BLaER1 treated with 17β-estradiol and CSF1 and Interleukin-3, amounts not matched to agents 10 nM and 100 nM (cell line): Measurements from ENCODE around the gene GNRHR.

Experiments used
- H3K27ac ChIP-seq, 11 experiments: shearing (Covaris generic); formaldehyde crosslinking; 2 replicates each; pipeline ENCODE4 v1.8.1; 2022
- H3K27me3 ChIP-seq, 11 experiments: shearing (Covaris generic); formaldehyde crosslinking; 2 replicates each; pipeline ENCODE4 v1.8.1; 2022
- H3K36me3 ChIP-seq, 11 experiments: shearing (Covaris generic); formaldehyde crosslinking; 2 replicates each; pipeline ENCODE4 v1.8.1; 2022
- H3K4me1 ChIP-seq, 10 experiments: shearing (Covaris generic); formaldehyde crosslinking; 2 replicates each; pipeline ENCODE4 v1.8.1; 2022
- H3K4me2 ChIP-seq, 11 experiments: shearing (Covaris generic); formaldehyde crosslinking; 2 replicates each; pipeline ENCODE4 v1.8.1; 2022
- H3K4me3 ChIP-seq, 10 experiments: shearing (Covaris generic); formaldehyde crosslinking; 2 replicates each; pipeline ENCODE4 v1.8.1; 2022
- H3K9ac ChIP-seq, 11 experiments: shearing (Covaris generic); formaldehyde crosslinking; 2 replicates each; pipeline ENCODE4 v1.8.1; 2022
- H3K9me3 ChIP-seq, 11 experiments: shearing (Covaris generic); formaldehyde crosslinking; replicated peaks in 1 of 11; 2 replicates each; pipeline ENCODE4 v1.8.1; 2022
- H4K20me1 ChIP-seq, 11 experiments: shearing (Covaris generic); formaldehyde crosslinking; 2 replicates each; pipeline ENCODE4 v1.8.1; 2022
- Cebpa-rat ChIP-seq, 11 experiments: shearing (Covaris generic); IDR thresholded peaks; 2 replicates each; pipeline ENCODE4 v1.8.1; 2022

The GNRHR gene

GRCh38 chr4:67721770-67722597, 32.2 kb downstream of the GNRHR start:
- no peak for TF ChIP-seq Cebpa-rat (IDR thresholded peaks at IDR 0.05)
- Histone ChIP-seq H3K27me3 (no peaks in the 10 kb centered on the region), H3K9me3 (no peaks in the 10 kb centered on the region; a peak in 1 of 22 replicates), H4K20me1 (no peaks in the 10 kb centered on the region), H3K36me3 (peaks cover 17 to 40% (median 26%) of the 10 kb centered on the region in 11 experiments; a peak in 21 of 22 replicates), H3K4me3 (no peak overlapping the region), H3K4me2 (peak overlapping the region in 2 of 11 experiments; percentile 1 to 17; a peak in 2 of 22 replicates), H3K9ac (no peak overlapping the region), H3K4me1 (peaks cover 0 to 37% (median 2%) of the 10 kb centered on the region in 10 experiments; a peak in 8 of 20 replicates), H3K27ac (no peak overlapping the region; a peak in 1 of 22 replicates)

GRCh38 chr4:67721315-67721769, 32.8 kb downstream of the GNRHR start:
- H3K27me3 ChIP-seq, result no peaks in the 10 kb centered on the region
- no peak overlapping the region; a peak in 1 of 22 replicates for H3K27ac ChIP-seq
- H3K4me1 ChIP-seq, result peaks cover 0 to 30% (median 0%) of the 10 kb centered on the region in 10 experiments; a peak in 7 of 20 replicates
- H3K4me2 ChIP-seq, result peak overlapping the region in 2 of 11 experiments; percentile 1 to 17; a peak in 1 of 22 replicates
- peaks cover 23 to 46% (median 29%) of the 10 kb centered on the region in 11 experiments; a peak in 21 of 22 replicates for H3K36me3 ChIP-seq
- H3K9me3 ChIP-seq, result peaks cover 0 to 4% (median 0%) of the 10 kb centered on the region in 11 experiments; a peak in 4 of 22 replicates
- H4K20me1 ChIP-seq, result no peaks in the 10 kb centered on the region
- no peak overlapping the region for H3K9ac ChIP-seq
- no peak overlapping the region for H3K4me3 ChIP-seq
- no peak for TF ChIP-seq Cebpa-rat (IDR thresholded peaks at IDR 0.05)

- peaks cover 24 to 53% (median 38%) of the 10 kb centered on the region in 11 experiments; a peak in 21 of 22 replicates for H3K36me3 ChIP-seq
- no peak overlapping the region for H3K27ac ChIP-seq
- peaks cover 0 to 20% (median 0%) of the 10 kb centered on the region in 10 experiments; a peak in 3 of 20 replicates for H3K4me1 ChIP-seq
- H3K27me3 ChIP-seq, result no peaks in the 10 kb centered on the region
- H3K4me3 ChIP-seq, result no peak overlapping the region
- no peak overlapping the region for H3K4me2 ChIP-seq
- no peak overlapping the region for H3K9ac ChIP-seq
- peaks cover 0 to 15% (median 4%) of the 10 kb centered on the region in 11 experiments; a peak in 10 of 22 replicates for H3K9me3 ChIP-seq
- H4K20me1 ChIP-seq, result no peaks in the 10 kb centered on the region
- TF ChIP-seq Cebpa-rat (IDR thresholded peaks at IDR 0.05), result no peak
These were observed 34.1 kb downstream of the GNRHR start for GRCh38 chr4:67719953-67720617.

GRCh38 chr4:67718848-67719247, 35.3 kb downstream of the GNRHR start:
- H3K27me3 ChIP-seq, result no peaks in the 10 kb centered on the region
- peaks cover 0 to 24% (median 6%) of the 10 kb centered on the region in 11 experiments; a peak in 10 of 22 replicates for H3K9me3 ChIP-seq
- H3K4me1 ChIP-seq, result peaks cover 0 to 25% (median under 1%) of the 10 kb centered on the region in 10 experiments; a peak in 7 of 20 replicates
- H3K36me3 ChIP-seq, result peaks cover 24 to 53% (median 41%) of the 10 kb centered on the region in 11 experiments; a peak in 21 of 22 replicates
- no peak overlapping the region for H3K4me3 ChIP-seq
- no peak overlapping the region for H3K27ac ChIP-seq
- no peak overlapping the region for H3K9ac ChIP-seq
- TF ChIP-seq Cebpa-rat (IDR thresholded peaks at IDR 0.05), result no peak
- H4K20me1 ChIP-seq, result 0 out of 22 replicates have a peak, but pooled peaks cover 0 to under 1% (median 0%) of the 10 kb centered on the region in 11 experiments
- no peak overlapping the region for H3K4me2 ChIP-seq

GRCh38 chr4:67717586-67717985, 36.6 kb downstream of the GNRHR start:
- peaks cover 0 to 24% (median 6%) of the 10 kb centered on the region in 11 experiments; a peak in 10 of 22 replicates for H3K9me3 ChIP-seq
- no peak overlapping the region for H3K4me2 ChIP-seq
- H3K4me3 ChIP-seq, result no peak overlapping the region
- TF ChIP-seq Cebpa-rat (IDR thresholded peaks at IDR 0.05), result no peak
- no peaks in the 10 kb centered on the region for H3K27me3 ChIP-seq
- peaks cover 24 to 53% (median 41%) of the 10 kb centered on the region in 11 experiments; a peak in 21 of 22 replicates for H3K36me3 ChIP-seq
- H3K9ac ChIP-seq, result no peak overlapping the region
- no peak overlapping the region for H3K27ac ChIP-seq
- peaks cover 0 to 38% (median 5%) of the 10 kb centered on the region in 10 experiments; a peak in 9 of 20 replicates for H3K4me1 ChIP-seq
- peaks cover 0 to 13% (median 0%) of the 10 kb centered on the region in 11 experiments; a peak in 5 of 22 replicates for H4K20me1 ChIP-seq

- peaks cover 0 to 24% (median 6%) of the 10 kb centered on the region in 11 experiments; a peak in 10 of 22 replicates for H3K9me3 ChIP-seq
- H3K4me3 ChIP-seq, result no peak overlapping the region
- peaks cover 0 to 29% (median 5%) of the 10 kb centered on the region in 10 experiments; a peak in 9 of 20 replicates for H3K4me1 ChIP-seq
- no peak overlapping the region for H3K9ac ChIP-seq
- no peaks in the 10 kb centered on the region for H3K27me3 ChIP-seq
- peaks cover 0 to 16% (median 0%) of the 10 kb centered on the region in 11 experiments; a peak in 6 of 22 replicates for H4K20me1 ChIP-seq
- peak overlapping the region in 3 of 11 experiments; percentile 60 to 77 (median 69); a peak in 5 of 22 replicates for H3K4me2 ChIP-seq
- peak overlapping the region in 1 of 11 experiments; percentile 38; a peak in 1 of 22 replicates for H3K27ac ChIP-seq
- TF ChIP-seq Cebpa-rat (IDR thresholded peaks at IDR 0.05), result no peak
- peaks cover 7 to 30% (median 22%) of the 10 kb centered on the region in 11 experiments; a peak in 18 of 22 replicates for H3K36me3 ChIP-seq
These were observed 39.2 kb downstream of the GNRHR start for GRCh38 chr4:67714955-67715354.

- H3K4me1 ChIP-seq, result peaks cover 0 to 29% (median 5%) of the 10 kb centered on the region in 10 experiments; a peak in 9 of 20 replicates
- peaks cover 0 to 28% (median 10%) of the 10 kb centered on the region in 11 experiments; a peak in 14 of 22 replicates for H3K9me3 ChIP-seq
- TF ChIP-seq Cebpa-rat (IDR thresholded peaks at IDR 0.05), result no peak
- peak overlapping the region in 2 of 11 experiments; percentile 38 to 58; a peak in 5 of 22 replicates for H3K27ac ChIP-seq
- peaks cover 0 to 16% (median 0%) of the 10 kb centered on the region in 11 experiments; a peak in 6 of 22 replicates for H4K20me1 ChIP-seq
- H3K36me3 ChIP-seq, result peaks cover 12 to 36% (median 27%) of the 10 kb centered on the region in 11 experiments; a peak in 19 of 22 replicates
- H3K4me2 ChIP-seq, result peak overlapping the region in 4 of 11 experiments; percentile 41 to 77 (median 64); a peak in 7 of 22 replicates
- no peak overlapping the region for H3K4me3 ChIP-seq
- no peaks in the 10 kb centered on the region for H3K27me3 ChIP-seq
- peak overlapping the region in 1 of 11 experiments; percentile 21; a peak in 1 of 22 replicates for H3K9ac ChIP-seq
These were observed 40.0 kb downstream of the GNRHR start for GRCh38 chr4:67714248-67714583.
